ENCODE results near the gene RNASE7.

RNASE7 gene

DNA sequence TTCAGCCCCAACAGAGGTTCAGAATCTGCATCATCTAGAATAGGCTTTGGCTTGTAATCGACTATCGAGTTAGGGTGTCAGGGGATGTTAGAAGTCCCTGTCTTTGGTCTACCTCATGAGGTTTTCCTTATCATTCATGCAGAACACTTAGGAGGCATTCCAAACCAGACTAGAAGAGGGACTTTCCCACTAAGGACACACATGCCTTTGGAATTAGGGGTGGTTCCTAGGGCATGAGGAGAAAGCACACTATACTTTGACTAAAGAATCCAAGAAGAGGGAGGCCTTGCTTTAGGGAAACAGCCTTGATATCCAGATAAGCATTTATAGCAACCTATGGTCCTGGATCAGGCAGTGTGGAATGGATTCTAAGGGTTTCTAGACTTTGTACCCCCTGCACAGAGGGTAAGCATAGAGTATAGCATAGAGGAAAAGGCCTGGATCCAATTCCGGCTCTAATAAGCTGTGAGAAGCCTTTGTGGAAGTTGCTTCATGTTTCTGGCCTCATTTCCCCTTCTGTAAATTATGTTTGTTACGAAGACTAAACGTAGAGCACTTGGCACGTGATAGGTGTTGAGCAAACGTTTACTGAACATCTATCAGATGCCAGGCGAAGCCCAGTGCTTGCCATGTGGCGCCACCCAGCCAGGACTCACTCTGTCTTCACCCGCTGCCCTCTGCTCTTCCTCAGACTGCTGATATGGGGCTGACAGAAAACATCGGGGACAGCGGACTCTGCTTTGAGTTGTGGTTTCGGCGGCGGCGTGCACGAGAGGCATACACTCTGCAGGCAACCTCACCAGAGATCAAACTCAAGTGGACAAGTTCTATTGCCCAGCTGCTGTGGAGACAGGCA is 43.1 kb downstream of the RNASE7 start:
- in situ Hi-C loops (cut with MboI; ENCODE audit: low sequenced_read_pairs): no loop called here

DNA sequence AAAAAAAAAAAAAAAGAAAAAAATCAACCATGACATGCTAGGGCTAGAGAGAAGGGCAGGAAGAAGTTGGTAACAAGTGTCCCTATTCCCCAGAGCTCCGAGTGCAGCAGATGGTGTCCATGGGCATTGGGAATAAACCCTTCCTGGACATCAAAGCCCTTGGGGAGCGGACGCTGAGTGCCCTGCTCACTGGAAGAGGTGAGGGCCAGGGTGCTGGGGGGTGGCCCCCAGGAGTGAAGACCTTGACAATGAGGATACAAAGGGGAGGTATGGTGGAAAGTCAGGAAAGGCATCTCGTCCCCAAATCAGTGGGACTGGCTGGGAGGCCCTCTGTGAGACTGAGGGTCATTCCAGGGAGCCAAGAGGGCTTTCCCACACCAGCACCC is 44.7 kb downstream of the RNASE7 start:
- in situ Hi-C loops (cut with MboI; ENCODE audit: low sequenced_read_pairs): no loop called here

DNA sequence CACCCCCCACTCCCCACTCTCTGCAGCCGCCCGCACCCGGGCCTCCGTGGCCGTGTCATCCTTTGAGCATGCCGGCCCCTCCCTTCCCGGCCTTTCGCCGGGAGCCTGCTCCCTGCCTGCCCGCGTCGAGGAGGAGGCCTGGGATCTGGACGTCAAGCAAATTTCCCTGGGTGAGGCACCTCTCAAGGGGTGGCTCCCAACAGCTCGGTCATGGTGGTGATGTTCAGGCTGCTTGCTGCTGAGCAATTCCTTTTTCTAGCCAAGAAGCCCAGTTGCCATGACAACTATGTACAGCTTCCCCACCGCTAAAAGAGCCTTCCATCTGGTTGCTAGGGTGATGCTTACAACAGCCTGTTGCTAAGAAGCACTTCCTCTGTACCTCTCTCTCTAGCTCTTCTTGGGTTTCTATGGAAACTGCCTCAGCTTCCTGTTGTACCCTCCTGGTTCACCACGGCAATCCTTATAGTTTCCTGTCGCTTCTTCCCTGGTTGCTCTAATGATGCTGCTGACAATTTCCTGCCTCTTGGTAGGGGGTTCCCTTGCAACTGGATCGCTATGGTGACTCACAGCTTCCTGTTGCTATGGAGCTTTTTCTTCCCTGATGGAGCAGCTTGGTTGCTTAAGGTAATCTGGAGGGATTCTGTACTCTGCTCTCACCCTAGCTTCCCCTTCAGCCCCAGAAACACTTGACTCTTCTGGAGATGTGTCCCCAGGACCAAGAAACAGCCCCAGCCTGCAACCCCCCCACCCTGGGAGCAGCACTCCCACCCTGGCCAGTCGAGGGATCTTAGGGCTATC is 45.3 kb downstream of the RNASE7 start:
- in situ Hi-C loops (cut with MboI; ENCODE audit: low sequenced_read_pairs): no loop called here

DNA sequence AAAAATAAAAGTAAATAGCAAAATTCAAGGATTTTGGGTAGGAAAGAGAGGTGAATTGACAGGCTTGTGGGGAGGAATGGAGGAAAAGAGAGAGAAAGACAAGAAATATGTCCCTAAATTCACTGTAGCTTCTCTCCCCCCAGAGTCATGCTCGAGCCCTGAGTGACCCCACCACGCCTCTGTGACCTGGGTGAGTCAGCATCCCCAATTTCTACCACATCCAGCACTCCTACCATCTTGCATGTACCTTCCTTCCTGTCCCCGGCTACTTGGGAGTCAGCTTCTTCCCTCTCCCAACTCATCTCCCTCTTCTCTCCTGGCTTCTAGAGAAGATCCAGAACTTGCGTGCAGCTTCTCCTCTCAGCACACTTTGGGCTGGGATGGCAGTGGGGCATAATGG is 46.5 kb downstream of the RNASE7 start:
- in situ Hi-C loops (cut with MboI; ENCODE audit: low sequenced_read_pairs): no loop called here

DNA sequence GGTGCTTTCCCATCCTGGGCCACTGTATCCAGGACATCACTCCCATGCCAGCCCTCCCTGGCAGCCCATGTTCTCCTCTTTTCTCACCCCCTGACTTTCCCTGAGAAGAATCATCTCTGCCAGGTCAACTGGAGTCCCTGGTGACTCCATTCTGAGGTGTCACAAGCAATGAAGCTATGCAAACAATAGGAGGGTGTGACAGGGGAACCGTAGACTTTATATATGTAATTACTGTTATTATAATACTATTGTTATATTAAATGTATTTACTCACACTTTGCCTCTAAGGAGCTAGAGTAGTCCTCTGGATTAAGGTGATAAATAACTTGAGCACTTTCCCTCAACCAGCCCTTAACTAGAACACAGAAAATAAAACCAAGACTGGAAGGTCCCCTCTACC is 47.1 kb downstream of the RNASE7 start:
- in situ Hi-C loops (cut with MboI; ENCODE audit: low sequenced_read_pairs): no loop called here

DNA sequence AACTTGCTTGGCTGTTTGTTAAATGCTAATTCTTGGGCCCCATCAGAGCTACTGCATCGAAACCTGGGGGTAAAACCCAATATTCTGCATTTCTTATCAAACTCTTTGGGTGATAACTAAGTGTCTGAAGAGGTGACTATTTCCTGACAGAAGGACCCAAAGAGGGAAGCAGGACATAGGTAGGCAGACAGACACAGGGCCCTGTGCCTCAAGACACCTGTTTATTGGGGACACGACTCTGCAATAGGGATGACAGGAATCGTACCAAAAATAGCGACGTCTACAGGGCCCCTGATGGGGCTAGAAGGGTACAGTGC is 47.7 kb downstream of the RNASE7 start:
- in situ Hi-C loops (cut with MboI; ENCODE audit: low sequenced_read_pairs): no loop called here

DNA sequence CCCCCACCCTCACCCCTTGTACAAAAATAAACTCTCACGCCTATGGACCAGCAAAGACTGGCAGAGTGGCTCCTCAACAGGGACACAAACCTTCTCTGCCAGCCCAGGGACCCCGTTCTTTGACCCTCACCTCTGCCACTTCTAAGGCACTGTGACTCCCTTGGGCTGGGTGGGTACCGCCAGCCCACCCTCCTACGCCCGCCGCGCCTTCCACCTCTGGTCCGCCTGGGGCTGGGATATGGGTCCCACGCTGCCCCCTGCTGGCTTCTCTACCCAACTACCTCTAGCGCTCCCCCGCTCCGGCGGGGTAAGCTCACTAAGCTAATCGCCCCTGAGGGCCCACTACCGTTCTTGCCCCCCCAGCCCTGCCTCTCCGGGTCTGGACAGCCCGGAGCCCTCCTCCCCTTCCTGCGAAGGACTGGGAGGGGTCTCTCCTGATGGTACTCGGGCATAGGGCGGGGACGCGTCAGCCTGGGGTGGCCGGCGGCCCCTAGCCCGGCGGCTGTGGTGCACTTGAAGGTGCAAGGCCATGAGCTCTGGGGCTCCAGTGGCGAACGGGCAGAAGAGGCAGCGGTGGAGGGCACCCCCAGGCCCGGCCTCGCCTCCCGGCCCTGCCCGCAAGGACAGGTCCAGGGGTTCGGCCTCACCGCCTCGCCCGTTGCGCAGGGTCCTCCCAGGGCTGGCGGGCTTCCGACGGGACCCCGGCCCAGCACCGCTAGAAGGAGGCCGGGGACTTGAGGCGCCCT is 48.2 kb downstream of the RNASE7 start:
- in situ Hi-C loops (cut with MboI; ENCODE audit: low sequenced_read_pairs): no loop called here

DNA sequence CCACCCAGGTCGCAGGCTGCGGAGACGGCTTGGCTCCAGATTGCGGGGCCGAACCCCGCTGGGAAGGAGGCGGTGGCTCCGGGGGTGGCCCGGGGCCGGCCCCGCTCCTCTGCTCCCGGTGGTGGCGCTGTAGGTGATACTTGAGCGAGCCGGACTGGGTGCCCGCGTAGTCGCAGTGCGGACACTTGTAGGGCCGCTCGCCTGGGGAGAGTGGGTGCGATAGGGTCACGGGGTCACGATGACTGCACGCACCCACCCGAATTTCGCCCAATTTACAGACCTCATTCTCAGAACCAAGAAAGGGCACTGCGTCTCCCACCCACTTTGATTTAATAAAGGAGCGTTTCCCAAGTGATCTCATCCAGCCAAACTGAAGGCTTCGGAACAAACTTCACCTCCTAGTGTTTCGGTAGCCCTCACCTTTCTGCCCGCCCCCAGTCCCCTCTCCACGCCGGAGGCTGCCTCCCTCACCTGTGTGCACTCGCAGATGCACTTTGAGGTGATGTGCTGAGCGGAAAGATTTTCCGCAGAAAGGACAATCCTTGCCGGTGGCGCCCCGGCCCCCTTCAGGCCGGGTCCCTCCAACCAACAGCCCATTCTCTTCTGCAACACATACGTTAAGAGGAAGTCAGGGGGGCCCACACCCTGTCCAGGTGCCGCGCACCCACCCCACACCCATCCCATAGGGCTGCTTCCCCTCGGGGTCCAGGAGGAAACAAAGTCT is 48.9 kb downstream of the RNASE7 start:
- in situ Hi-C loops (cut with MboI; ENCODE audit: low sequenced_read_pairs): no loop called here

DNA sequence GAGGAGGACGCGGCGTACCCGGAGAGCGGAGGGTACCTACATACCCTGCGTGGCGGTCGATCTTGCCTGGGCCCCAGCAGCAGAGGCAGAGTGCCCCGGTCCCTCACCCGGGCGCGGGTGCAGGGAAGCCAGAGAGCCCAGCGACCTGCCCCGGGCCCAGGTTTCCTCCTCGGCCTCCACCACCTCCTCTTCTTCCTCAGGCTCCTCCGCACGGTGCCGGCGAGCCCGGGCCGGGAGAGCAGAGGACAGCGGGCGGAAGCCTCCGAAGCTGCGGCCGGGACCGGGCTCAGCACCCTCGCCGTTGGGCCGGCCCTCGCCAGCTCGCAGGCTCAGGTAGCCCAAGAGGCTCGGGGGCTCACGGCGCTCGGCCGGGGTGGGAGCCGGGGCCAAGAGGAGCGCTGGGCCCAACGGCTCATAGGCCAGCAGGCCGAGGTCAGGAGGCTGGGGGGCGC is 49.7 kb downstream of the RNASE7 start:
- in situ Hi-C loops (cut with MboI; ENCODE audit: low sequenced_read_pairs): no loop called here

DNA sequence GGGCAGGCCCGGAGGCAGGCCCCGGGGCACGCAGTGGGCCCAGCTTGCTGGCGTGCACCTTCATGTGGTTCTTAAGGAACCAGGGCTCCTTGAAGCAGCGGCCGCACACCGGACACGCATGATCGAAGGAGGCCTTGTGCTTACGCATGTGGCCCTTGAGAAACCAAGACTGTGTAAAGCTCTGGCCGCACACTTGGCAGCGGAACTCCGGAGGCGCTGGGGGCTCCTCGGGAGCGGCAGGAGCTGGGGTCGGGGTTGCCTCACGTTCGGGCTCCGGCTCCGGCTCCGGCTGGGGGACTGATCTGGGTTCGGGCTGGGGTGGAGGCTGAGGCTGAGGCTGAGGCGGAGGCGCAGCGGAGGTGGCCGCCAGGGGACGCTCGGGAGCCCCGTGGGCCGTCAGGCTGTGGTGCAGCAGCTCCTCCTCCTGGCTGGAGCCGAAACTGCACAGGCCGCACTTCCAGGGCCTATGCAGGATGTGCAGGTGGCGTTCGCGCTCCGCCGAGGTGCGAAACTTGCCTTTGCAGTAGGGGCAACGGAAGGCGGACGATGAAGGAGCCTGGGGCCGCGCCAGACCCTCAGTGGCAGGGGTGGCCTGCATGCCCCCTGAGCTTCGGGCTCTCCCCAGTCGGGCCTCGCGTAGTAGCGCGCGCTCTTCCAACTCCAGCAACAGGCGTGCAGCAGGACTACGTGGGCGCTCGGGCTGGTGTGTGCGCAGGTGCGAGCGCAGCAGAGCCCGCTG is 50.3 kb downstream of the RNASE7 start:
- in situ Hi-C loops (cut with MboI; ENCODE audit: low sequenced_read_pairs): no loop called here

DNA sequence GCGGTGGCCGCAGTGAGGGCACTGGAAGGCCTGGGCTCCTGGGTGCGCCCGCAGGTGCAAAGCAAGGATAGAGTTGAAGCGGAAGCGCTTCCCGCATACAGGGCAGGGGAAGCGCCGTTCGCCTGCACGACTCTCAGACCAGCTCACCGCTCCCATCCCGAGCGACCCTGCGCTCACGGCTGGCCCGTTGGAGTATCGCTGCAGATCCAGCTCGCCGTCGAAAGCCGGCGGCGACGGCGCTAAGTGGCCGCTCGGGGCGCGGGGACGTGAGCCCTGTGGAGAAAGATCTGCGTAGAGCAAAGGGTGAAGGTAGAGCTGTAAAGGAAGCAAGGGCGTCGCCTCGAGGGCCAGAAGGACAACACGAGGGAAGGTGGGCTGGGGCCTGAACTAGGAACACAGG is 50.9 kb downstream of the RNASE7 start:
- in situ Hi-C loops (cut with MboI; ENCODE audit: low sequenced_read_pairs): no loop called here

Measured in HL-60/S4 treated with phorbol 12-myristate 13-acetate at 8.2 ng/mL for 4 days and 3 days (cell line).